ENCODE data around the gene ARHGAP9. TPM values are rescaled to one million over a fixed set of nuclear protein-coding genes. Genes with fewer than 3 reads are reported as not detected.
"Not testable (repeated sequence)": the region's sequence is repeated elsewhere in the genome, so short reads cannot be mapped to it uniquely, and the experiment has no call there.

ARHGAP9 gene
- total RNA-seq, 2 experiments from 2014 or later: 218 to 259 TPM

GRCh38 chr12:57444337-57444736 is 35.3 kb downstream of the ARHGAP9 start:
- H3K9me3 Mint-ChIP-seq; H3K4me3 Mint-ChIP-seq; POLR2A ChIA-PET; H3K4me1 Mint-ChIP-seq; H3K36me3 Mint-ChIP-seq (ENCODE audit: low read depth); H3K27me3 Mint-ChIP-seq; H3K27ac Mint-ChIP-seq; DNase-seq: not testable (repeated sequence)
- CTCF ChIA-PET: interaction anchor here (1.7 to 4.2 kb wide), 3 partner anchors 10 to 15 kb away, joined by 3 to 31 read pairs (median 15); partner anchors contain the start of genes GLI1 and INHBE

- POLR2A ChIA-PET: no interaction called here
- H3K4me1 Mint-ChIP-seq: no peaks in the 10 kb centered on the region
- DNase-seq: no peak
- CTCF ChIA-PET: interaction anchor here (4.1 to 4.2 kb wide), 2 partner anchors 13 to 17 kb away, joined by 15 to 31 read pairs; partner anchors contain the start of genes GLI1 and INHBE
- H3K27ac Mint-ChIP-seq: no peak overlapping the region
- H3K27me3 Mint-ChIP-seq: peaks cover 11% of the 10 kb centered on the region
- H3K36me3 Mint-ChIP-seq (ENCODE audit: low read depth): peaks cover 3% of the 10 kb centered on the region
- H3K4me3 Mint-ChIP-seq: no peak overlapping the region
- H3K9me3 Mint-ChIP-seq: peaks cover 7% of the 10 kb centered on the region
Observed at GRCh38 chr12:57441846-57442427, 37.7 kb downstream of the ARHGAP9 start.

- H3K4me3 Mint-ChIP-seq; H3K36me3 Mint-ChIP-seq (ENCODE audit: low read depth); H3K9me3 Mint-ChIP-seq; H3K27ac Mint-ChIP-seq; DNase-seq; H3K4me1 Mint-ChIP-seq: not testable (repeated sequence)
- peaks cover 11% of the 10 kb centered on the region for H3K27me3 Mint-ChIP-seq
- ChIA-PET CTCF (interaction anchor here (4.1 kb wide), 1 partner anchor 18 kb away, joined by 15 read pairs; the partner anchor contains the start of gene GLI1), POLR2A (interaction anchor here (0.6 kb wide), 1 partner anchor 370 kb away, joined by 3 read pairs; no protein-coding TSS in a partner anchor)
Observed at GRCh38 chr12:57441393-57441792, 38.3 kb downstream of the ARHGAP9 start.

GRCh38 chr12:57439762-57440266 is 39.9 kb downstream of the ARHGAP9 start:
- Mint-ChIP-seq H3K27ac (no peak overlapping the region), H3K4me1 (peaks cover 5% of the 10 kb centered on the region), H3K36me3 (ENCODE audit: low read depth) (peaks cover 3% of the 10 kb centered on the region), H3K9me3 (peaks cover 7% of the 10 kb centered on the region), H3K27me3 (peaks cover 11% of the 10 kb centered on the region), H3K4me3 (no peak overlapping the region)
- no peak for DNase-seq
- ChIA-PET CTCF (interaction anchor here (1.0 kb wide), 1 partner anchor 19 kb away, joined by 6 read pairs; the partner anchor contains the start of gene GLI1), POLR2A (no interaction called here)

- Mint-ChIP-seq H3K9me3 (peaks cover 7% of the 10 kb centered on the region), H3K4me1 (peaks cover 5% of the 10 kb centered on the region), H3K27ac (no peak overlapping the region), H3K36me3 (ENCODE audit: low read depth) (peaks cover 3% of the 10 kb centered on the region), H3K27me3 (peaks cover 11% of the 10 kb centered on the region), H3K4me3 (no peak overlapping the region)
- no peak for DNase-seq
- ChIA-PET POLR2A (no interaction called here), CTCF (interaction anchor here (2.8 to 4.5 kb wide), 2 partner anchors 14 to 20 kb away, joined by 13 to 28 read pairs; partner anchors contain the start of gene GLI1)
Observed at GRCh38 chr12:57438400-57438799, 41.3 kb downstream of the ARHGAP9 start.

- no peak for DNase-seq
- H3K27ac Mint-ChIP-seq: peak overlapping the region; percentile 68
- peaks cover 19% of the 10 kb centered on the region for H3K4me1 Mint-ChIP-seq
- ChIA-PET CTCF (interaction anchor here (0.8 to 4.5 kb wide), 10 partner anchors 13 to 252 kb away, joined by 3 to 28 read pairs (median 3); partner anchors contain the start of gene GLI1), POLR2A (interaction anchor here (0.5 kb wide), 1 partner anchor 98 kb away, joined by 3 read pairs; no protein-coding TSS in a partner anchor)
- H3K27me3 Mint-ChIP-seq: peaks cover 7% of the 10 kb centered on the region
- no peaks in the 10 kb centered on the region for H3K36me3 Mint-ChIP-seq (ENCODE audit: low read depth)
- no peaks in the 10 kb centered on the region for H3K9me3 Mint-ChIP-seq
- H3K4me3 Mint-ChIP-seq: no peak overlapping the region
Observed at GRCh38 chr12:57435293-57435692, 44.4 kb downstream of the ARHGAP9 start.

- Mint-ChIP-seq H3K27me3 (peaks cover 4% of the 10 kb centered on the region), H3K9me3 (no peaks in the 10 kb centered on the region), H3K36me3 (ENCODE audit: low read depth) (peaks cover 2% of the 10 kb centered on the region), H3K4me3 (no peak within 1 kb of the TSS), H3K4me1 (peaks cover 24% of the 10 kb centered on the region), H3K27ac (peak within 1 kb of the TSS; percentile 68)
- POLR2A ChIA-PET: interaction anchor here (0.5 kb wide), 1 partner anchor 98 kb away, joined by 3 read pairs; no protein-coding TSS in a partner anchor
- CTCF ChIA-PET: interaction anchor here (0.8 to 4.5 kb wide), 10 partner anchors 13 to 252 kb away, joined by 3 to 28 read pairs (median 3); partner anchors contain the start of gene GLI1
- DNase-seq: no peak
Observed at GRCh38 chr12:57434517-57435223, 45.0 kb downstream of the ARHGAP9 start, which contains the start of gene INHBC. INHBC (plus strand) TSS chr12:57434784; CDS start chr12:57434887, 103 bp downstream.

GRCh38 chr12:57433370-57433769 is 46.3 kb downstream of the ARHGAP9 start:
- ChIA-PET POLR2A (no interaction called here), CTCF (interaction anchor here (1.1 to 3.5 kb wide), 3 partner anchors 10 to 22 kb away, joined by 3 to 14 read pairs (median 10); partner anchors contain the start of gene INHBE)
- Mint-ChIP-seq H3K4me3 (no peak overlapping the region), H3K27me3 (peaks cover under 1% of the 10 kb centered on the region), H3K9me3 (no peaks in the 10 kb centered on the region), H3K4me1 (peaks cover 30% of the 10 kb centered on the region), H3K36me3 (ENCODE audit: low read depth) (peaks cover 7% of the 10 kb centered on the region), H3K27ac (no peak overlapping the region)
- no peak for DNase-seq

GRCh38 chr12:57431654-57432188 is 47.9 kb downstream of the ARHGAP9 start:
- POLR2A ChIA-PET: no interaction called here
- Mint-ChIP-seq H3K9me3 (no peaks in the 10 kb centered on the region), H3K27ac (peak overlapping the region; percentile 99), H3K4me3 (peak overlapping the region; percentile 91), H3K27me3 (no peaks in the 10 kb centered on the region), H3K36me3 (ENCODE audit: low read depth) (peaks cover 7% of the 10 kb centered on the region), H3K4me1 (peaks cover 37% of the 10 kb centered on the region)
- CTCF ChIA-PET: interaction anchor here (0.9 to 3.5 kb wide), 4 partner anchors 21 to 28 kb away, joined by 3 to 14 read pairs (median 6); partner anchors contain the start of genes GLI1 and INHBE
- no peak for DNase-seq

- Mint-ChIP-seq H3K36me3 (ENCODE audit: low read depth) (peaks cover 11% of the 10 kb centered on the region), H3K4me1 (peaks cover 42% of the 10 kb centered on the region), H3K27me3 (no peaks in the 10 kb centered on the region), H3K4me3 (peak within 1 kb of the TSS; percentile 100), H3K27ac (peak within 1 kb of the TSS; percentile 100), H3K9me3 (no peaks in the 10 kb centered on the region)
- ChIA-PET CTCF (interaction anchor here (0.9 to 2.7 kb wide), 2 partner anchors 24 to 28 kb away, joined by 3 to 10 read pairs; partner anchors contain the start of gene INHBE), POLR2A (no interaction called here)
- peak; percentile 95 for DNase-seq
Observed at GRCh38 chr12:57430931-57431566, 48.6 kb downstream of the ARHGAP9 start, which contains the start of gene R3HDM2. R3HDM2 (minus strand) TSS chr12:57431043; CDS start chr12:57310428, 120,615 bp downstream.

- peaks cover 39% of the 10 kb centered on the region for H3K4me1 Mint-ChIP-seq
- no peaks in the 10 kb centered on the region for H3K27me3 Mint-ChIP-seq
- POLR2A ChIA-PET: no interaction called here
- peaks cover 17% of the 10 kb centered on the region for H3K36me3 Mint-ChIP-seq (ENCODE audit: low read depth)
- DNase-seq: peak; percentile 42
- CTCF ChIA-PET: interaction anchor here (0.7 to 1.6 kb wide), 5 partner anchors 12 to 190 kb away, joined by 3 to 5 read pairs (median 4); partner anchors contain the start of gene GLI1
- H3K27ac Mint-ChIP-seq: peak overlapping the region; percentile 100
- H3K9me3 Mint-ChIP-seq: no peaks in the 10 kb centered on the region
- peak overlapping the region; percentile 100 for H3K4me3 Mint-ChIP-seq
Observed at GRCh38 chr12:57430112-57430930, 49.3 kb downstream of the ARHGAP9 start.
